Muscle layer of colon (tissue), 2 donors: ENCODE measurements around the gene PRF1.

Source experiments
- H3K27ac ChIP-seq: one replicate; pipeline ENCODE4 v1.7.0; 2013; ENCODE audit warnings: low read depth, mild to moderate bottlenecking, low read length, moderate library complexity
- H3K27me3 ChIP-seq, 2 donors: one replicate each; pipeline ENCODE4 v1.7.0; 2013; ENCODE audit warnings: low read length in 2 of 2, mild to moderate bottlenecking in 2 of 2; ENCODE audit not compliant: insufficient read depth in 2 of 2, control insufficient read depth in 1 of 2
- H3K36me3 ChIP-seq: one replicate; pipeline ENCODE4 v1.7.0; 2013; ENCODE audit warnings: mild to moderate bottlenecking, low read length; ENCODE audit not compliant: insufficient read depth
- H3K4me1 ChIP-seq: one replicate; pipeline ENCODE4 v1.7.0; 2013; ENCODE audit warnings: mild to moderate bottlenecking, low read length; ENCODE audit not compliant: insufficient read depth
- H3K4me3 ChIP-seq, 2 donors: one replicate each; pipeline ENCODE4 v1.7.0; 2013; ENCODE audit warnings: low read length in 2 of 2, low read depth in 1 of 2, mild to moderate bottlenecking in 1 of 2, moderate library complexity in 1 of 2
- H3K9ac ChIP-seq: one replicate; pipeline ENCODE4 v1.7.0; 2013; ENCODE audit warnings: low read length
- H3K9me3 ChIP-seq: one replicate; pipeline ENCODE4 v1.7.0; 2013; ENCODE audit warnings: mild to moderate bottlenecking, low read length
- donor health status: abdominal sarcoma.
- donor health status: Adenocarcinoma of cecum.

Gene PRF1

GRCh38 chr10:70571236-70571635, 31.3 kb downstream of the PRF1 start:
- Histone ChIP-seq H3K9ac (no peak overlapping the region), H3K4me3 (no peak overlapping the region), H3K9me3 (no peaks in the 10 kb centered on the region), H3K27ac (no peak overlapping the region), H3K36me3 (peaks cover 4% of the 10 kb centered on the region), H3K27me3 (no peaks in the 10 kb centered on the region), H3K4me1 (peaks cover 10% of the 10 kb centered on the region)

DNA sequence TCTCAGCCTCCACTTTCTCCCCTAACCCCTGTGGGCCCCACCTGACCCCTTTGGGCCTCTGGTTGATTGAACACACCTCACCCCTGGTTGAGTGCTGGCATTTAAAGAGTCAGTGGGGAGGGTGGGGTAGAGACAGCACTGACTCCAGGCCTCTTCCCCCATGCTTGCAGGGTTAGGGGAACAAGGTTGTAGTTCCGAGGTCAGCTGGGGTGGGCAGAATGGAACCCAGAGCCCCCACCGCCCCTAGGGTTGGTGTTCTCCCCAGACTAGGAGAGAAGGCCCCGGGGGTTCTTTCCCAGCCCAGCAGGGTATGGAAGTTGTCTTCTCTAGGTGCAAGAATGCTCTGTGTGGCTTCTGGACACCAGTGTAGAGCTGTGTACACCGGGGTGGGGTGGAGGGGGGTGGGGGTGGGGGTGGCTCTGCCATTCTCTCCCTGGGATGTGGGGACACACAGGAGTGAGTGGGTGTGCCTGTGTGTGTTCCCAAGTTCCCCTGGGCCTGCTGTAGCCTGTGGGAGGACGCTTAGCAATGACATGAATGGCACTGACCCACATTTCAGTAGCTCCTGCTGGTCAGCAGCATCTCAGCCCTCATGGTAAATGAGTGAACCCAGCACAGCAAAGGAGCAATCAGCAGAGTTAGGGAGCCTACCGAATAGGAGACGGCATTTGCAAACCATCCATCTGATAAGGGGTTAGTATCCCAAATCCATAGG, 33.6 kb downstream of the PRF1 start:
- H3K4me3 ChIP-seq: no peak overlapping the region
- no peak overlapping the region for H3K9ac ChIP-seq
- peaks cover 4% of the 10 kb centered on the region for H3K36me3 ChIP-seq
- no peak overlapping the region for H3K27ac ChIP-seq
- H3K27me3 ChIP-seq: no peaks in the 10 kb centered on the region
- no peaks in the 10 kb centered on the region for H3K9me3 ChIP-seq
- no peaks in the 10 kb centered on the region for H3K4me1 ChIP-seq

DNA sequence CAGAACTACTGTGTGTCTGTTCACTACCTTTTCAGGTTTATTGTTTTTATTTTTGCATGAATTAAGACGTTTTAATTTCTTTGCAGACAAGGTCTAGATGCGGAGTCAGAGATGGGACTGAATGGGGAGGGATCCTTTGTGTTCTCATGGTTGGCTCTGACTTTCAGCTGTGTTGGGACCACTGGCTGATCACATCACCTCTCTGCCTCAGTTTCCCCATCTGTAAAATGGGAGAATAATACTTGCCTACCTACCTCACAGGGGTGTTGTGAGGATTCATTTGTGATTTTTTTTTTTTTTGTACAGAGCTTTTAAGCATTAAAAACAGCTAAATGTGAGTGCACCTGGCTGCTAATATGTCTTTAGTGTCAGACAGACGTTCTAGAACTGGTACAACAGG, 34.4 kb downstream of the PRF1 start:
- Histone ChIP-seq H3K36me3 (peaks cover 4% of the 10 kb centered on the region), H3K9me3 (no peaks in the 10 kb centered on the region), H3K4me1 (no peaks in the 10 kb centered on the region), H3K4me3 (no peak overlapping the region), H3K27ac (no peak overlapping the region), H3K27me3 (no peaks in the 10 kb centered on the region), H3K9ac (no peak overlapping the region)

- Histone ChIP-seq H3K9me3 (no peaks in the 10 kb centered on the region), H3K27me3 (no peaks in the 10 kb centered on the region), H3K4me1 (no peaks in the 10 kb centered on the region), H3K27ac (no peak overlapping the region), H3K36me3 (peaks cover 4% of the 10 kb centered on the region), H3K4me3 (no peak overlapping the region), H3K9ac (no peak overlapping the region)
Measured at GRCh38 chr10:70567603-70568002, 34.9 kb downstream of the PRF1 start.

- Histone ChIP-seq H3K27me3 (no peaks in the 10 kb centered on the region), H3K36me3 (peaks cover 4% of the 10 kb centered on the region), H3K9me3 (no peaks in the 10 kb centered on the region), H3K9ac (no peak overlapping the region), H3K4me1 (no peaks in the 10 kb centered on the region), H3K4me3 (no peak overlapping the region), H3K27ac (no peak overlapping the region)
Measured at GRCh38 chr10:70566515-70567290, 35.8 kb downstream of the PRF1 start.

DNA sequence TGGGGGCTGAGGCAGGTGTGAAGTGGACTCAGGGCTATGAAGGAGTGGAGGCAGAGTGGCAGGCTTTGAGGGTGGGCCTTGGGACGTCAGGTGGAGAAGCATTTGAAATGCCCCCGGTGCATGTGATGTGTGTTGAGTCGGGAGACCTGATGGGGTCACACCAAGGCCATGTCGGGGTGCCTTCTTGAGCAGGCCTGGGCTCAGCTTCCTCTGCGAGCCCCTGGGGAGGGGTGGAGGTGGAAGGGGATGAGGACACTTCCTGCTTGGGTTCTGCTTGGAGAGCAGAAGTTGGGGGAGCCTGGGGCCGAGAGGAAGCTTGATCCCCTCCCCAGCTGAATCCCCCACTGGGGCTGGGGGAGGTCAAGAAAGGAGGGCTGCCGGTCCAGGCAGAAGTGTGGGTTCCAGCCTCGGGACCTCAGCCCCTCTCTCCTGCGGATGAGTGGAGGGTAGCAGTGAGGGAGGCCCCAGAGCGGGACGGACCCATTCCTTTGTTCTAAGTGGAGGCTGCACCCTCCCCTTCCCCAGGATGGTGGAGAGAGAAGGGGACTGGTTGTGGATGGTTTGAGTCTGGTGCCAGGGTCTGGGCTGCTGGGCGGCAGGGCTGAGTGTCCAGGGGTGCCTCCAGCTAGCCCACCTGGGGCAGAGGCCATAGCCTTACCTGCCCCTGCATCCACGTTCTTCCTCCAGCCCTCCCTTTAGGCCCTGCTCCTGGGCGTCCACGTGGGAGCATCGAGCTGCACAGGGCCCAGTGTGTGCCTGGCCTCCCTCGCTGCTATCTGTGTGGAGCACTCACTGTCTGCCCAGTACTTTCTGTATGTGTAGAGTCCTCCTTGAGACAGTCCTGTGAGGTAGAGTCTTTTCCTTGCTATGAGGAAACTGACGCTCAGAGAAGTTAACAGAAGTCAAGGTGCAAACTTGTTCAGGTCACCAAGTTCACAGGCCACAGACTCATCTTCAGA, 36.7 kb downstream of the PRF1 start:
- H3K4me3 ChIP-seq: no peak overlapping the region
- H3K4me1 ChIP-seq: no peaks in the 10 kb centered on the region
- no peak overlapping the region for H3K27ac ChIP-seq
- peaks cover 4% of the 10 kb centered on the region for H3K36me3 ChIP-seq
- no peak overlapping the region for H3K9ac ChIP-seq
- no peaks in the 10 kb centered on the region for H3K9me3 ChIP-seq
- H3K27me3 ChIP-seq: no peaks in the 10 kb centered on the region

DNA sequence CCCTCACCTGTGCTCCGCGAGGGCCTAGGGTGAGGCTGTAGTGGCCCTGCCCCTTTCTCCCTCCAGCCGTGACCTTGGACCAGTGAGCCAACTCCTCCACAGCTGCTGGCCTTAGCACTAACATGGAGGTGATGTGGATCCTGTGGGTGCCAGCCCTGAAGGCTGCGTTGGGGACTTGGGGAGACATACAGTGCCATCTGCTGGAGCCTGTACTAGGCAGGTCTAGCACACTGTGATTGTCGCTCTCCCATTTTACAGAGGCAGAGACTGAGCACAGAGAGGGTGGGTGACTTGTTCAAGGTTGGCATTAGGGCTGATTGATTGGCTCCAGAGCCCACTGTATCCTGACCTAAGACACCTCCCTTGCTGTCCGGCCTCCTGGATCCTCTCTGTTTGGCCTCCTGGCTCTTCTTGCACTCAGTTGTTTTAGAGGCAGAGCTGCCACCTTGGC, 37.6 kb downstream of the PRF1 start:
- Histone ChIP-seq H3K9ac (no peak overlapping the region), H3K9me3 (no peaks in the 10 kb centered on the region), H3K27me3 (no peaks in the 10 kb centered on the region), H3K27ac (no peak overlapping the region), H3K36me3 (peaks cover 4% of the 10 kb centered on the region), H3K4me1 (no peaks in the 10 kb centered on the region), H3K4me3 (no peak overlapping the region)

GRCh38 chr10:70564113-70564725, 38.3 kb downstream of the PRF1 start:
- H3K4me1 ChIP-seq: no peaks in the 10 kb centered on the region
- H3K9me3 ChIP-seq: no peaks in the 10 kb centered on the region
- no peak overlapping the region for H3K27ac ChIP-seq
- no peaks in the 10 kb centered on the region for H3K27me3 ChIP-seq
- H3K4me3 ChIP-seq: no peak overlapping the region
- H3K36me3 ChIP-seq: no peaks in the 10 kb centered on the region
- H3K9ac ChIP-seq: no peak overlapping the region

DNA sequence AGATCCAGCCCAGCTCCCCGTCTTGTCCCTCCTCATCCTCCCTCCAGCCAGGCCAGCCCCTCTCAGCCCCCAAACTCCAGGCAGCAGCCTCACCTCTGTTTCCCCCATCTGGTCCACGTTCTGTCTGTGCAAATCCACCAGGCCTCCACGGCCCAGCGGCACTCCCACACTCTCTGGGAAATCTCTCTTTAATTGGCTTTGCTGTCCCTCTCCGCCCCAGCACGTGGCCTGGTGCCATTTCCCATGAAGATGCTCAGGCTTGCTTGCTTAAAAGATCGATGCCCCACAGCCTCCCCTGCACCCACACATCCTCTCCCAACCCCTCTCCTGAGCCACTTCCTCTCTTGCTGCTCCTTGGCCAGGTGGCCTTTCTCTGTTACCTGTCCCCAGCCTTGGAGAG, 39.3 kb downstream of the PRF1 start:
- no peak overlapping the region for H3K27ac ChIP-seq
- H3K4me1 ChIP-seq: no peaks in the 10 kb centered on the region
- H3K27me3 ChIP-seq: no peaks in the 10 kb centered on the region
- no peak overlapping the region for H3K4me3 ChIP-seq
- H3K36me3 ChIP-seq: no peaks in the 10 kb centered on the region
- no peaks in the 10 kb centered on the region for H3K9me3 ChIP-seq
- H3K9ac ChIP-seq: no peak overlapping the region

- H3K27ac ChIP-seq: no peak overlapping the region
- no peaks in the 10 kb centered on the region for H3K27me3 ChIP-seq
- no peak overlapping the region for H3K9ac ChIP-seq
- no peak overlapping the region for H3K4me3 ChIP-seq
- H3K4me1 ChIP-seq: no peaks in the 10 kb centered on the region
- peaks cover 2% of the 10 kb centered on the region for H3K36me3 ChIP-seq
- H3K9me3 ChIP-seq: no peaks in the 10 kb centered on the region
Measured at GRCh38 chr10:70562036-70562755, 40.3 kb downstream of the PRF1 start.
